T-helper 2 cell treated with Interferon-gamma antibody and Interleukin-4, amounts not matched to agents 5 μg/mL and 100 μg/mL, for 36 hours (primary cell): ENCODE measurements around the gene EBF4.
A peak's percentile ranks its signal among the peaks of the same experiment; 100 is the strongest.

ENCODE experiments used
- DNase-seq: peaks from one replicate; pipeline ENCODE4 v3.0.0; 2021; ENCODE audit warnings: low spot score
- H3K27ac Mint-ChIP-seq: one replicate; pipeline ENCODE4 v1.8.0; 2021; ENCODE audit warnings: mild to moderate bottlenecking, mixed read lengths
- H3K27me3 Mint-ChIP-seq: one replicate; pipeline ENCODE4 v1.8.0; 2021; ENCODE audit warnings: low read depth, mixed read lengths
- H3K36me3 Mint-ChIP-seq: one replicate; pipeline ENCODE4 v1.8.0; 2021; ENCODE audit warnings: low read depth, mixed read lengths
- H3K4me1 Mint-ChIP-seq: one replicate; pipeline ENCODE4 v1.8.0; 2021; ENCODE audit warnings: low read depth, mixed read lengths
- H3K4me3 Mint-ChIP-seq: one replicate; pipeline ENCODE4 v1.8.0; 2022; ENCODE audit warnings: mild to moderate bottlenecking, moderate library complexity, mixed read lengths
- H3K9me3 Mint-ChIP-seq: one replicate; pipeline ENCODE4 v1.8.0; 2021; ENCODE audit warnings: mixed read lengths

EBF4 gene

DNA sequence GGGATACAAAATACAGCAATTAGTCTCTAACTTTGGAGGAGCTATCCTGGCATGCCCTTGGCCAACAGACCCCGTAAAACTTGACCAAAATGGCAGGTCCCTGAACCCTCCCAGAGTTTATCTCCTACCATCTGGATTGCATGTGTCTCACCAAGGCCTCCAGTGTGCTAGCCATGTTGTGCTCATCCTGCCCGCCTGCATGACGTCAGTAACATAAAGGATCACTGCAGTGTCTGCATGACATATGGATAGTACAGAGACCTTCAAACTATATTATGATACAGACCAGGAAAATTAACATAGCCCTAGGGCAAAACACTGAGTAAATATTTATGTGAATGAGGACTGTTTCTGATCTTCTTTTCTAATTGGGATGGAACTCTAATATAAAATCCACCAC lies 82.6 kb downstream of the EBF4 start:
- H3K36me3 Mint-ChIP-seq: no peaks in the 10 kb centered on the region
- H3K4me1 Mint-ChIP-seq: peaks cover 4% of the 10 kb centered on the region
- no peak overlapping the region for H3K4me3 Mint-ChIP-seq
- no peaks in the 10 kb centered on the region for H3K9me3 Mint-ChIP-seq
- peaks cover 16% of the 10 kb centered on the region for H3K27me3 Mint-ChIP-seq
- DNase-seq: no peak
- H3K27ac Mint-ChIP-seq: no peak overlapping the region

GRCh38 chr20:2778602-2779321 lies 86.2 kb downstream of the EBF4 start:
- no peak overlapping the region for H3K4me3 Mint-ChIP-seq

GRCh38 chr20:2780948-2781347 lies 88.4 kb downstream of the EBF4 start:
- H3K27ac Mint-ChIP-seq: no peak overlapping the region
- peaks cover 29% of the 10 kb centered on the region for H3K27me3 Mint-ChIP-seq
- H3K9me3 Mint-ChIP-seq: no peaks in the 10 kb centered on the region
- H3K4me1 Mint-ChIP-seq: no peaks in the 10 kb centered on the region
- no peak overlapping the region for H3K4me3 Mint-ChIP-seq
- DNase-seq: no peak
- no peaks in the 10 kb centered on the region for H3K36me3 Mint-ChIP-seq

More at GRCh38 chr20:2778602-2779321, 86.2 kb downstream of the EBF4 start:
- Mint-ChIP-seq H3K4me1 (no peaks in the 10 kb centered on the region), H3K27ac (no peak overlapping the region), H3K36me3 (no peaks in the 10 kb centered on the region), H3K9me3 (no peaks in the 10 kb centered on the region), H3K27me3 (peaks cover 24% of the 10 kb centered on the region)
- no peak for DNase-seq

DNA sequence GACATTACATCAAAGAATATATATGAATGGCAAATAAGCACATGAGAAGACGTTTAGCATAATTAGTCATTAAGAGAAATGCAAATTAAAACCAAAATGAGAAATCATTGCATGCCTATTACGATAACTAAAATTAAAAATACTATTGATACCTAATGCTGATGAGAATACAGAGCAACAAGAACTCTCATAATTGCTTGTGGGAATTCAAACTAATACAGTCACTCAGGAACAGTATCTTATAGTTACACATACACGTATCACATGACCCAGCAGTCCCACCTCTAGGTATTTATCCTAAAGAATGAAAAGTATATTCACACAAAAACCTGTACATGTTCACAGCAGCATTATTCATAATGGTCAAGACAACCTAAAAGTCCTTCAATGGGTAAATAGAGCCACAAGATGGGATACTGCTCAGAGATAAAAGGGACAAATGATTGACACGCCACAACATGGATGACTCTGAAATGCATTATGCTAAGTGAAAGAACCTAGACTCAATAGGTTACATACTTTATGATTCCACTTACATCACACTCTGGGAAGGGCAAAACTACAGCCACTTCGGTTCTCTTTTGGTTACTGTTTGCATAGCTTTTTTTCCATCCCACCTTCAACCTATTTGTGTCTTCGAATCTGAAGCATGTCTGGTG lies 91.5 kb downstream of the EBF4 start:
- Mint-ChIP-seq H3K4me3 (no peak overlapping the region), H3K36me3 (no peaks in the 10 kb centered on the region), H3K9me3 (no peaks in the 10 kb centered on the region), H3K27me3 (peaks cover 32% of the 10 kb centered on the region), H3K27ac (no peak overlapping the region), H3K4me1 (no peaks in the 10 kb centered on the region)
- DNase-seq: no peak

- DNase-seq: no peak
- Mint-ChIP-seq H3K4me3 (no peak overlapping the region), H3K36me3 (no peaks in the 10 kb centered on the region), H3K27me3 (peaks cover 24% of the 10 kb centered on the region), H3K4me1 (no peaks in the 10 kb centered on the region), H3K27ac (no peak overlapping the region), H3K9me3 (no peaks in the 10 kb centered on the region)
Observed at GRCh38 chr20:2793471-2793870, 100.9 kb downstream of the EBF4 start.

GRCh38 chr20:2794202-2794748 lies 101.7 kb downstream of the EBF4 start:
- peaks cover 28% of the 10 kb centered on the region for H3K27me3 Mint-ChIP-seq
- DNase-seq: no peak
- no peaks in the 10 kb centered on the region for H3K9me3 Mint-ChIP-seq
- no peak overlapping the region for H3K4me3 Mint-ChIP-seq
- H3K27ac Mint-ChIP-seq: no peak overlapping the region
- no peaks in the 10 kb centered on the region for H3K36me3 Mint-ChIP-seq
- H3K4me1 Mint-ChIP-seq: no peaks in the 10 kb centered on the region

- H3K4me3 Mint-ChIP-seq: no peak overlapping the region
- H3K27me3 Mint-ChIP-seq: peaks cover 34% of the 10 kb centered on the region
Observed at GRCh38 chr20:2794866-2795447, 102.4 kb downstream of the EBF4 start.

DNA sequence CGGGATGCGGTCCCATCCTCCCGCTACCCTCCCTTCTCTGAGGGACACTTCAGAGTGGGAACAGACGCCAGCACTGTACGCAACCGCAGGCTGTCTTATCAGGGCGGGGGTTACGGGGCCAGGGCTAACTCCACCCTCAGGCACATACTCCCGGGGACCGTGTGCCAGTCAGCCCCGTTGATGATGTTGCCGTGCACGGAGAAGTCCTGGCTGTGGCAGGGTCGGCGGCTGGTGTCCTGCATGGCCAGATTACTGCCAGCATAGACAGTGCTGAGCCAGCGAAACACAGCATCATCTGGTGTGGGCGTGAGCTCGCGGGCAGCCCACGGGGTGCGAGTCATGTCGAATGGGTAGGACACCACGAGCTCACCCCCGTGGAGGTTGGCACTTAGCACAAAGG lies 102.9 kb downstream of the EBF4 start:
- Mint-ChIP-seq H3K4me3 (no peak overlapping the region), H3K9me3 (no peaks in the 10 kb centered on the region), H3K27me3 (peaks cover 32% of the 10 kb centered on the region), H3K36me3 (peaks cover 2% of the 10 kb centered on the region), H3K4me1 (peaks cover 7% of the 10 kb centered on the region), H3K27ac (no peak overlapping the region)
- DNase-seq: no peak

More at GRCh38 chr20:2794866-2795447, 102.4 kb downstream of the EBF4 start:
- Mint-ChIP-seq H3K9me3 (no peaks in the 10 kb centered on the region), H3K4me1 (peaks cover 5% of the 10 kb centered on the region), H3K27ac (no peak overlapping the region), H3K36me3 (peaks cover under 1% of the 10 kb centered on the region)
- DNase-seq: no peak

DNA sequence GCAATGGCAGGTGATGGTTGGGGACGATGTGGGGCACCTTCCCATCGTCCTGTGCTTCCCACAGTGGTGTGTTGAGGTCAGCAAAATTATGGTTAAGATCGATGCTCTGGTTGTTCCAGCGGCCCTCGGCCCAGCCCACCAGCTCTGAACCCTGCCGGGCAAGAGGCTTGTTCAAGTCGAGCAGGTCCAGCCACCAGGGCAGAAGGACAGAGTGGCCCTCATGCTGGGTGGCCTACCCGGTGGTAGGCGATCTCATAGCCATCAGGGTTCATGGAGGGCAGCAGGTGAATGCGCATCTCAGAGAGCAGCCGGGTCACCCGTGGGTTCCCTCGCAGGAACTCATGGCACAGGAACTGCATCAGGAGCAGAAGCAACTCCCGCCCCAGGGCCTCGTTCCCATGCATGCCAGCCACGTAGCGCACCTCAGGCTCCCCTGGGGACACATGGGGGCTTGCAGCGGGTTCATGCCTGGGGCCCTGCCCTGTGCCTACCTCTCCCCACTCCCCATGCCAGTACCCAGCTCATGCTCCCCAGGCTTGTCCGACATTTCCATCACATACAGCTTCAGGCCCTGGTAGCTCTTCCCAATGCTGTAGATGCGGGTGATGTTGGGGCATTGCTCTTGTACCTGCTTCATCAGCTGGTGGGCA lies 103.6 kb downstream of the EBF4 start:
- Mint-ChIP-seq H3K9me3 (no peaks in the 10 kb centered on the region), H3K4me1 (peaks cover 12% of the 10 kb centered on the region), H3K27me3 (peaks cover 36% of the 10 kb centered on the region), H3K27ac (no peak overlapping the region), H3K36me3 (peaks cover 2% of the 10 kb centered on the region), H3K4me3 (no peak overlapping the region)
- DNase-seq: no peak

- H3K27me3 Mint-ChIP-seq: peaks cover 39% of the 10 kb centered on the region
- peaks cover 17% of the 10 kb centered on the region for H3K4me1 Mint-ChIP-seq
- no peak for DNase-seq
- no peak overlapping the region for H3K4me3 Mint-ChIP-seq
- no peak overlapping the region for H3K27ac Mint-ChIP-seq
- H3K9me3 Mint-ChIP-seq: no peaks in the 10 kb centered on the region
- H3K36me3 Mint-ChIP-seq: peaks cover 2% of the 10 kb centered on the region
Observed at GRCh38 chr20:2797136-2797983, 104.8 kb downstream of the EBF4 start.

GRCh38 chr20:2798095-2798805 lies 105.7 kb downstream of the EBF4 start:
- Mint-ChIP-seq H3K27ac (no peak overlapping the region), H3K9me3 (no peaks in the 10 kb centered on the region), H3K27me3 (peaks cover 45% of the 10 kb centered on the region), H3K36me3 (peaks cover 2% of the 10 kb centered on the region), H3K4me3 (no peak overlapping the region), H3K4me1 (peaks cover 17% of the 10 kb centered on the region)
- DNase-seq: no peak

DNA sequence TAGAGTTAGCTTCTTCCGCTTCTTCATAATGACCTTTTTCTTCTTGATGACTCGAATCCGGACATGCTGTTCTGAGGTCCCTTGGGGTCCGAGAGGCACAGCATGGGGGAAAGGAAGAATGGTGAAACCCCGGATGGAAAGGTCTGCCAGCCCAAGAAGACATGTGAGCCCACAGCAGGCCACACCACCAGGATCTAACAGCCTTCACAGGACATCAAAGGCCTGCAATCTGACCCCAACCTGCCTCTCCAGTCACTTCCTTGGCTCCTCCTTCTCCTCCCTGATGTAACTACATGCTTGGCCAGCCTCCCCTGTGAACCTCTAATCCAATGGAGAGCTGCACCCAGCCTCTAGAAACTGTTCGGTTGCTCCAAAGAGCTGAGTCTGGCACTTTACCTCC lies 106.2 kb downstream of the EBF4 start:
- no peak overlapping the region for H3K27ac Mint-ChIP-seq
- peaks cover 44% of the 10 kb centered on the region for H3K27me3 Mint-ChIP-seq
- H3K4me3 Mint-ChIP-seq: peak overlapping the region; percentile 82

DNA sequence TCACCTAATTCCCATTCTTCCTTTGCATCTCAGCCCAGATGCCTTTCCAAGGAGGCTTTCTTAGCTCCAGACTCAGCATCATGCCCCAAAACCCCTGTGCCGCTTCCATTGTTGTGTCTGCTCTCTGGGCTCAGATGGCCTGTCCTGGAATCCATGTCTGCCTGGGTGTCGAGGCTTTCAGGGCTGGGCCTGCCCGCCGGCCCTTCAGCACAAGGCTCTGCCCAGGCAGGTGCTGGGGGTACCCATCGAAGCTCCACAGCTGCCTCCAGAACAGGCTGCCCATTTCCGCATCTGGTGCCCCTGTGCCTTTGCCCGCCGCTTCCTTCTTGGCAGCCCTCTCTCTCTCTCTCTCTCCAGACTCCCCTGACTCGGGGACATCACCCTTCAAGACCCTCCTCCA lies 106.7 kb downstream of the EBF4 start:
- Mint-ChIP-seq H3K27ac (no peak overlapping the region), H3K27me3 (peaks cover 49% of the 10 kb centered on the region), H3K4me3 (peak overlapping the region; percentile 82), H3K9me3 (no peaks in the 10 kb centered on the region), H3K4me1 (peaks cover 17% of the 10 kb centered on the region), H3K36me3 (peaks cover 2% of the 10 kb centered on the region)
- no peak for DNase-seq

More for the DNA sequence above, 106.2 kb downstream of the EBF4 start:
- Mint-ChIP-seq H3K4me1 (peaks cover 17% of the 10 kb centered on the region), H3K36me3 (peaks cover 2% of the 10 kb centered on the region), H3K9me3 (no peaks in the 10 kb centered on the region)
- no peak for DNase-seq
